ENCODE measurements around the gene LIME1. TPM values are rescaled to one million over a fixed set of nuclear protein-coding genes. Genes with fewer than 3 reads are reported as not detected.

The LIME1 gene
- total and polyA plus RNA-seq, 9 of the 15 experiments (the other 6 are each of a cell fraction or from before 2014, with no cell fraction given), result 0.11 to 17.1 (median 2.8) TPM; not detected in 2

DNA sequence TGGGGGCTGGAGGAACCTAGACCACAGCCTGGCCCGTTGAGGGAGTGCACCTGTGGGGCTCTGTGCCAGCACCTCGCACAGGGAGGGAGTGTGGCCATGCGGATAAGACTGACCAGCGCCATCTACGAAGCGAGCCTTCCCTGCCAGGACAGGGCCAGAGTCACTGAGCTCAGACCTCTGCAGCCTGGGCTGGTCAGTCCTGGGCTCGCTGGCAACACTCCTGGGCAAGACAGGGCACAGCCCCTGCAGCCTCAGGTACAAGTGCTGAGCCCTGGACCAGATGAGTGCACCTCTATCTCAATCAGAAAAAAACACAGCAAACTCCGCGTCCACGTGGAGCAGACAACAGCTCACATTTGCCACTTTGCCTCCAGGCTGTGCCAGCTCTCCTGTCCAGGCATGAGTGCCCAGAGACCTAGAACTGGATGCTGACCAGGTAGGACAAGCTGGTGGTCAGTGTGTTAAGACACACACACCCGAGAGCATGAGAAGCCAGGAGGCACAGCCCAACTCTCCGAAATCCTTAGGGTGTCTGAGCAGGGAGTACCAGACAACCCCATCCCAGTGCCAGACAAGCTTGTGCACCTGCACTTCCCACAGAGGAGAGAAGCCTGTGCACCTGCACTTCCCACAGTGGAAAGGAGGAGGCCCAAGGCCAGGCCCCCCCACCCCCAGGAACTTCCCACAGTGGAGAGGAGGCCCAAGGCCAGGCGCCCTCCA lies 33.6 kb upstream of the LIME1 start:
- no peak overlapping the region for H3K4me3 ChIP-seq
- 78% methylated on average over 12 of the region's 13 CpGs for WGBS (ENCODE audit: insufficient coverage, low coverage, missing lambda C conversion rate)
- H3K9me1 ChIP-seq (ENCODE audit: control insufficient read depth, insufficient read depth, low read length), result no peaks in the 10 kb centered on the region
- H3K79me2 ChIP-seq (ENCODE audit: control insufficient read depth, insufficient read depth, low read length), result peaks cover 30% of the 10 kb centered on the region
- no TSS peak for BruUV-seq (replicated peaks)
- no peaks in the 10 kb centered on the region for H3K27me3 ChIP-seq (ENCODE audit: control insufficient read depth in 2 of 2, insufficient read depth in 2 of 2, low read length in 2 of 2)
- peak overlapping the region in 1 of 2 experiments; percentile 36; a peak in 1 of 4 replicates for H3K9ac ChIP-seq (ENCODE audit: insufficient read depth in 1 of 2, low read depth in 2 of 2, low read length in 2 of 2)
- H3K36me3 ChIP-seq (ENCODE audit: control insufficient read depth, insufficient read depth, low read length), result peaks cover 39% of the 10 kb centered on the region
- intact Hi-C loops (cut with micrococcal nuclease) (loop anchor here (10.0 kb wide), 2 partner anchors 82 to 168 kb away; partner anchors contain the start of gene PTK6), in situ Hi-C loops (cut with MboI) (no loop called here)
- peak in 2 of 4 experiments; percentile 3 to 8 for DNase-seq (ENCODE audit: extremely low read depth in 1 of 4, low spot score in 3 of 4)
- FAIRE-seq, result no peak
- ChIA-PET POLR2A (interaction anchor here (0.7 to 0.8 kb wide), 2 partner anchors 78 to 167 kb away, joined by 3 read pairs; no protein-coding TSS in a partner anchor), CTCF (ENCODE audit: low intra/inter-chr PET ratio) (no interaction called here)
- no peak overlapping the region for H3K4me2 ChIP-seq (ENCODE audit: insufficient read depth, low read length)
- H2AFZ ChIP-seq (ENCODE audit: low read depth, low read length), result no peak overlapping the region
- no peak overlapping the region for H3K27ac ChIP-seq (ENCODE audit: extremely low read depth, low read depth, low read length)
- TF ChIP-seq ARID2 (IDR thresholded peaks at IDR 0.05), result no peak
- peak; percentile 50; the same call in 1 of the 2 replicates for TF ChIP-seq POLR2A (conservative IDR thresholded peaks at IDR 0.05)
- TF ChIP-seq SMAD2 (IDR thresholded peaks at IDR 0.05; ENCODE audit: low read depth, low read length), result no peak
- TF ChIP-seq KDM2B (CRISPR knock-in tag; IDR thresholded peaks at IDR 0.05), result no peak
- no peak for ATAC-seq
- H3K9me3 ChIP-seq (replicated peaks; ENCODE audit: control insufficient read depth, insufficient read depth, low read depth, low read length), result no peaks in the 10 kb centered on the region
- H3K4me1 ChIP-seq (replicated peaks in 1 of 2; ENCODE audit: control insufficient read depth in 2 of 2, insufficient read depth in 2 of 2, low read length in 2 of 2), result peaks cover 15 to 81% of the 10 kb centered on the region in 2 experiments
- H4K20me1 ChIP-seq (replicated peaks; ENCODE audit: control insufficient read depth, insufficient read depth, low read length), result peaks cover 16% of the 10 kb centered on the region

DNA sequence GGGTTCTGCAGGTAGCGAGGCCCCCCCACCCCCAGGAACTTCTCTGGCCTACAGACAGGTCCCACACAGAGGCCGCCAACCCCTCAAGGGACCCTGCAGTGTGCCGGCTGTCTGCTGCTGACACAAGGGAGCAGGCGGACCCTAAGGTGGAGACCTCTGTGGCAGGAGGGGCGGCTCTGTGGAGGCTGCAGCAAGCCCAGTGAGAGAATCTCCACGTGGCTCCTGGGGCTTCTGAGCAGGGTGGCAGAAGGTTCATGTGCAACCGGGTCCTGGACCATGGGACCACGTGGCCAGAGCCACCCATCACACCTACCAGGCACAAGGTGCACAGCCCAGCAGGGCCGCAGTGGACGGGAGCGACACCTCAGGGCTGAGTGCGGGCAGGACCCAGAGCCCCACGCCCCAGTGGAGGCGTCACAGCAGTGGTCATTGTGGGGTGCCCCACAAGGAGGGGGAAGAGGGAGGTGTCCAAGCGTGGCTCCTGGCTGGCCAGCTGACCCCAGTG lies 32.9 kb upstream of the LIME1 start:
- DNase-seq (ENCODE audit: extremely low read depth in 1 of 4, low spot score in 3 of 4) (peak in 2 of 4 experiments; percentile 6 to 9), FAIRE-seq (no peak), ATAC-seq (no peak)
- no peak overlapping the region for H3K4me2 ChIP-seq (ENCODE audit: insufficient read depth, low read length)
- intact Hi-C loops (cut with micrococcal nuclease), result loop anchor here (10.0 kb wide), 2 partner anchors 81 to 169 kb away; partner anchors contain the start of gene PTK6
- WGBS (ENCODE audit: insufficient coverage, low coverage, missing lambda C conversion rate), result 84% methylated on average over 7 of the region's 15 CpGs
- no peaks in the 10 kb centered on the region for H3K9me1 ChIP-seq (ENCODE audit: control insufficient read depth, insufficient read depth, low read length)
- ChIA-PET CTCF (ENCODE audit: low intra/inter-chr PET ratio) (interaction anchor here (0.6 kb wide), 1 partner anchor 161 kb away, joined by 4 read pairs; no protein-coding TSS in a partner anchor), POLR2A (interaction anchor here (0.7 to 0.8 kb wide), 2 partner anchors 79 to 167 kb away, joined by 3 read pairs; no protein-coding TSS in a partner anchor)
- peaks cover 36% of the 10 kb centered on the region for H3K79me2 ChIP-seq (ENCODE audit: control insufficient read depth, insufficient read depth, low read length)
- peaks cover 16 to 81% of the 10 kb centered on the region in 2 experiments for H3K4me1 ChIP-seq (replicated peaks in 1 of 2; ENCODE audit: control insufficient read depth in 2 of 2, insufficient read depth in 2 of 2, low read length in 2 of 2)
- no TSS peak for BruUV-seq (replicated peaks)
- H3K9me3 ChIP-seq (replicated peaks; ENCODE audit: control insufficient read depth, insufficient read depth, low read depth, low read length), result no peaks in the 10 kb centered on the region
- peaks cover 18% of the 10 kb centered on the region for H4K20me1 ChIP-seq (replicated peaks; ENCODE audit: control insufficient read depth, insufficient read depth, low read length)
- no peak overlapping the region for H3K4me3 ChIP-seq
- H2AFZ ChIP-seq (ENCODE audit: low read depth, low read length), result no peak overlapping the region
- TF ChIP-seq POLR2A (conservative IDR thresholded peaks at IDR 0.05), result peak; percentile 18; the same call in 1 of the 2 replicates
- no peak for TF ChIP-seq ZNF133 (CRISPR knock-in tag; IDR thresholded peaks at IDR 0.05)
- no peak for TF ChIP-seq ZNF695 (CRISPR knock-in tag; IDR thresholded peaks at IDR 0.05)
- no peak; the same call in none of the 2 replicates for TF ChIP-seq POLR2AphosphoS2 (IDR thresholded peaks at IDR 0.05; ENCODE audit: low read length)
- TF ChIP-seq, protein P1, sequence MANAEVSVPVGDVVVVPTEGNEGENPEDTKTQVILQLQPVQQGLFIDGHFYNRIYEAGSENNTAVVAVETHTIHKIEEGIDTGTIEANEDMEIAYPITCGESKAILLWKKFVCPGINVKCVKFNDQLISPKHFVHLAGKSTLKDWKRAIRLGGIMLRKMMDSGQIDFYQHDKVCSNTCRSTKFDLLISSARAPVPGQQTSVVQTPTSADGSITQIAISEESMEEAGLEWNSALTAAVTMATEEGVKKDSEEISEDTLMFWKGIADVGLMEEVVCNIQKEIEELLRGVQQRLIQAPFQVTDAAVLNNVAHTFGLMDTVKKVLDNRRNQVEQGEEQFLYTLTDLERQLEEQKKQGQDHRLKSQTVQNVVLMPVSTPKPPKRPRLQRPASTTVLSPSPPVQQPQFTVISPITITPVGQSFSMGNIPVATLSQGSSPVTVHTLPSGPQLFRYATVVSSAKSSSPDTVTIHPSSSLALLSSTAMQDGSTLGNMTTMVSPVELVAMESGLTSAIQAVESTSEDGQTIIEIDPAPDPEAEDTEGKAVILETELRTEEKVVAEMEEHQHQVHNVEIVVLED (CRISPR knock-in tag; IDR thresholded peaks at IDR 0.05), result no peak
- no peak for TF ChIP-seq ZC3H11A (IDR thresholded peaks at IDR 0.05; ENCODE audit: low read depth, low read length)
- TF ChIP-seq SNRNP70 (optimal IDR thresholded peaks at IDR 0.05; ENCODE audit: low read depth, low read length), result no peak
- TF ChIP-seq RBFOX2 (IDR thresholded peaks at IDR 0.05; ENCODE audit: low read depth, low read length), result peak; percentile 63
- TF ChIP-seq POLR2G (IDR thresholded peaks at IDR 0.05; ENCODE audit: low read depth, low read length), result peak; percentile 64
- no peaks in the 10 kb centered on the region for H3K27me3 ChIP-seq (ENCODE audit: control insufficient read depth in 2 of 2, insufficient read depth in 2 of 2, low read length in 2 of 2)
- H3K27ac ChIP-seq (ENCODE audit: extremely low read depth, low read depth, low read length), result no peak overlapping the region
- peaks cover 39% of the 10 kb centered on the region for H3K36me3 ChIP-seq (ENCODE audit: control insufficient read depth, insufficient read depth, low read length)
- no peak overlapping the region; a peak in 1 of 4 replicates for H3K9ac ChIP-seq (ENCODE audit: insufficient read depth in 1 of 2, low read depth in 2 of 2, low read length in 2 of 2)
- in situ Hi-C loops (cut with MboI), result no loop called here
